Measurements from ENCODE around the gene ASB5.

DNA sequence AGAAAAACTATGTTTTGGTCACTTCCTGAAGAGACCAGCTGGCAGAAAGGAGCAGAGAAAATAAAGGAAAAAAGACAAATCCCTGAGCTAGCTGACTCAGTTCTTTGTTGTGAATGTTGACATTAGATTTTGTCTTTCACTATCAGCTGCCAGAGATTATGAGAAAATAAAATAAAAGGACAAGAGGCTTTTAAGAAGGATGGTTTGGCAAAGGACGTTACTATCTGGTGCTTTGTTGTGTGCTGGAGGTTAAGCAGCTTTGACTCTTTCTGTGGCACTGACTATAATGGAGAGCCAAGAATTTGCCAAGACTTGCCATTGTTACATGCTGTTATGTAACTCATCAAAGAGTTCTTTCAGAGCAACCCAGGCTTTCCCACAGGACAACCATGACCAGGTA is 12.1 kb downstream of the ASB5 start:
- TF ChIP-seq, protein P1, sequence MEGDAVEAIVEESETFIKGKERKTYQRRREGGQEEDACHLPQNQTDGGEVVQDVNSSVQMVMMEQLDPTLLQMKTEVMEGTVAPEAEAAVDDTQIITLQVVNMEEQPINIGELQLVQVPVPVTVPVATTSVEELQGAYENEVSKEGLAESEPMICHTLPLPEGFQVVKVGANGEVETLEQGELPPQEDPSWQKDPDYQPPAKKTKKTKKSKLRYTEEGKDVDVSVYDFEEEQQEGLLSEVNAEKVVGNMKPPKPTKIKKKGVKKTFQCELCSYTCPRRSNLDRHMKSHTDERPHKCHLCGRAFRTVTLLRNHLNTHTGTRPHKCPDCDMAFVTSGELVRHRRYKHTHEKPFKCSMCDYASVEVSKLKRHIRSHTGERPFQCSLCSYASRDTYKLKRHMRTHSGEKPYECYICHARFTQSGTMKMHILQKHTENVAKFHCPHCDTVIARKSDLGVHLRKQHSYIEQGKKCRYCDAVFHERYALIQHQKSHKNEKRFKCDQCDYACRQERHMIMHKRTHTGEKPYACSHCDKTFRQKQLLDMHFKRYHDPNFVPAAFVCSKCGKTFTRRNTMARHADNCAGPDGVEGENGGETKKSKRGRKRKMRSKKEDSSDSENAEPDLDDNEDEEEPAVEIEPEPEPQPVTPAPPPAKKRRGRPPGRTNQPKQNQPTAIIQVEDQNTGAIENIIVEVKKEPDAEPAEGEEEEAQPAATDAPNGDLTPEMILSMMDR (IDR thresholded peaks at IDR 0.05; ENCODE audit: poor library complexity, severe bottlenecking) = no peak
- TF ChIP-seq EZH2 (IDR thresholded peaks at IDR 0.05; ENCODE audit: borderline replicate concordance, insufficient read depth, low read length, poor library complexity, severe bottlenecking) = no peak
- TF ChIP-seq EP300 (conservative IDR thresholded peaks at IDR 0.05; ENCODE audit: poor library complexity, severe bottlenecking) = no peak
- TF ChIP-seq POLR2AphosphoS5 (IDR thresholded peaks at IDR 0.05) = no peak
